HG03460 (cell line): Measurements from ENCODE around the gene EBPL.
"Not testable (repeated sequence)": the region's sequence is repeated elsewhere in the genome, so short reads cannot be mapped to it uniquely, and the experiment has no call there.

Experiments
- ATAC-seq: cut with Tn5 transposase; IDR thresholded peaks from one replicate; pipeline ENCODE4 v1.9.1; 2021; ENCODE audit not compliant: unreplicated experiment

EBPL gene

GRCh38 chr13:49690995-49691784, at the start of gene EBPL:
TSS of gene EBPL (minus strand) at chr13:49691486. CDS start at chr13:49691424, 62 bp downstream.
- peak; percentile 98 for ATAC-seq

GRCh38 chr13:49740870-49741269, 49.6 kb upstream of the EBPL start:
- ATAC-seq = no peak

GRCh38 chr13:49739498-49740187, 48.4 kb upstream of the EBPL start:
- no peak for ATAC-seq

- ATAC-seq = no peak
These were observed 42.1 kb upstream of the EBPL start for GRCh38 chr13:49733181-49733951.

- no peak for ATAC-seq
These were observed 40.5 kb upstream of the EBPL start for GRCh38 chr13:49731766-49732165.

- ATAC-seq = no peak
These were observed 25.3 kb upstream of the EBPL start for GRCh38 chr13:49716615-49717014.

GRCh38 chr13:49714757-49715156, 23.5 kb upstream of the EBPL start:
- ATAC-seq = no peak

GRCh38 chr13:49711218-49711863, 20.1 kb upstream of the EBPL start:
- ATAC-seq = no peak

- not testable (repeated sequence) for ATAC-seq
These were observed 13.0 kb upstream of the EBPL start for GRCh38 chr13:49704264-49704663.

- no peak for ATAC-seq
These were observed 10.2 kb upstream of the EBPL start for GRCh38 chr13:49701491-49701890.

- no peak for ATAC-seq
These were observed 6.2 kb upstream of the EBPL start for GRCh38 chr13:49697468-49697867.

- ATAC-seq = no peak
These were observed 3.2 kb upstream of the EBPL start for GRCh38 chr13:49694446-49694845.

GRCh38 chr13:49693877-49694276, 2.6 kb upstream of the EBPL start:
- no peak for ATAC-seq

- ATAC-seq = no peak
These were observed 2.0 kb upstream of the EBPL start for GRCh38 chr13:49693191-49693733.

GRCh38 chr13:49690133-49690994, 922 bp downstream of the EBPL start:
- ATAC-seq = peak; percentile 24

- no peak for ATAC-seq
These were observed 7.8 kb downstream of the EBPL start for GRCh38 chr13:49683489-49683888.

- no peak for ATAC-seq
These were observed 9.3 kb downstream of the EBPL start for GRCh38 chr13:49681842-49682435.

GRCh38 chr13:49679246-49679645, 12.0 kb downstream of the EBPL start:
- no peak for ATAC-seq

- no peak for ATAC-seq
These were observed 12.9 kb downstream of the EBPL start for GRCh38 chr13:49678191-49678914.
